GM10847 (cell line): ENCODE measurements around the gene TSLP.

Source experiments
- POLR2A ChIP-seq: IDR thresholded peaks from 2 replicates; pipeline ENCODE4 v1.6.1; 2011; ENCODE audit not compliant: insufficient read length; ENCODE audit errors: extremely low read depth

TSLP gene

GRCh38 chr5:111076091-111076490 is 4.6 kb downstream of the TSLP start:
- TF ChIP-seq POLR2A, result no peak

- TF ChIP-seq POLR2A, result no peak
Observed at GRCh38 chr5:111077678-111078077, 6.2 kb downstream of the TSLP start.

DNA sequence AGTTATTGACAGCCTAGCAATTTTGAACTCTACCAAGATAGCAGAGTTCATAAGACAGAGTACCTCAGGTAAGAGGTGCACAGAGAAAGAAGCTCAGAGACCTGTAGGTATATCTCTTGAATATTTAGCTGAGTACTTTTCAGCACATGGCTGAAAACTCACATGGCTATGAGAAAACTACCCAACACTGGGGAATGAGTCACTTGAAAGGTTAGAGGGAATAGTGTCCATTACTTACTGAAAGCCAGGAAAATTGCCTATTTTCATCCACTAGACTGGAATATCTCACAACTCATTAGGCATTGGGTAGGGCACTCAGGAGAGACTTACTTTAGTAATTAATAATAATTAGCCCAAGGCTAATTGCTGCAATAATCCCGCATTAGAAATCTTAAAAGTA is 8.3 kb downstream of the TSLP start:
- no peak for TF ChIP-seq POLR2A

- no peak for TF ChIP-seq POLR2A
Observed at GRCh38 chr5:111083323-111083722, 11.8 kb downstream of the TSLP start.

- TF ChIP-seq POLR2A, result peak; percentile 76
Observed at GRCh38 chr5:111092062-111092853, 20.7 kb downstream of the TSLP start, which contains the start of gene WDR36. TSS of gene WDR36 (plus strand) at chr5:111092348. CDS start at chr5:111092457, 109 bp downstream.

GRCh38 chr5:111095982-111096381 is 24.5 kb downstream of the TSLP start:
- TF ChIP-seq POLR2A, result no peak

DNA sequence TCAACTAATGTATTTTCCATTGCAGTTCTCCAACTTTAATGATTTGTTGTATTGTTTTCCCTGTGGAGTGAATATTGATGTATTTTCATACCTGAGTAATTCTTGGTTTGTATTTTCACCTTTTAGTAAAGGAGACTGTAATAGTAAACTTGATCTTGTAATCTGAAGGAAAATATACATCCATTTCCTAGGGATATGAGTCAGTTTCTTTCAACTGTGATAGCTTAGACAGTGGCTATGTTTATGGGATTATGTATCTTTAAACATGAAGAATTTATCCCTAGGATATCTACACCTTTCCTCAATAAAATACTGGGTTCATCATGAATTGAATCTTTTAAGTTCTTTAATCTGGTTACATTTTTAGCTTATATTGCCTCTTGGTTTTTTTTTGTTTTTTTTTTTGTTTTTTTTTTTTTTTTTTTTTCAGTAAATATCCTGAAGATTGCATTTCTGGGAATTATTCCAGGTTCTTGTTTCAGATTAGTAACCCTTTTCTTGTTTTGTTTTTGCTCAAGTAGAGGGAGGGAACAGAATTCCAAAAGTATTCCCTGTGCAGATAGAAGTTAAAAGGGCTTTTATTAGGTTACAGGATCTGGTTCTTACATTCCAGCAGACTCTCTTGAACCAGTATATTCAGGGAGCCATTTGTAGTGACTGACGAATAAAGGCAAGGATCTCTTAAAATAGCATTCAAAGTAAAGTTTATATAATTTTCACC is 27.7 kb downstream of the TSLP start:
- no peak for TF ChIP-seq POLR2A

- TF ChIP-seq POLR2A, result no peak
Observed at GRCh38 chr5:111106320-111106948, 34.9 kb downstream of the TSLP start.

- no peak for TF ChIP-seq POLR2A
Observed at GRCh38 chr5:111107371-111107770, 35.9 kb downstream of the TSLP start.

GRCh38 chr5:111111956-111112355 is 40.4 kb downstream of the TSLP start:
- no peak for TF ChIP-seq POLR2A

- no peak for TF ChIP-seq POLR2A
Observed at GRCh38 chr5:111113678-111114077, 42.2 kb downstream of the TSLP start.

GRCh38 chr5:111115229-111115628 is 43.7 kb downstream of the TSLP start:
- no peak for TF ChIP-seq POLR2A

DNA sequence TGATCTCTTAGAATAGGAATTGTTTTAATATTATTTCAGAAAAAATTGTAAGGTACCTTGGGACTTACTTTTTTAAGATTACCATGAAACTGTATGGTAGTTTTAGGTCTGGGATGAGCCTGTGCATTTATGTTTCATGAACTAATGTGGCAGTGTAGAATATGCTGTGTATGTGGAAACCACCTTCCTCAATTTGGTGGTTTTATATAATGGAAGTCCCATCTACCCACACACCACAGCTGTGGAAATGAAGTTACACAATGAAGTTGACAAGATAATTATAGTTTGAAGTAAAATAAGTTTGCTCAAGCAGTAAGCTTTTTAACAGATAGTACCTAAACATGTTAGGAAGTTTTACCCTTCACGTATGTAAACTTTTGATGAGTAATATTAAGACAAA is 45.0 kb downstream of the TSLP start:
- TF ChIP-seq POLR2A, result no peak

DNA sequence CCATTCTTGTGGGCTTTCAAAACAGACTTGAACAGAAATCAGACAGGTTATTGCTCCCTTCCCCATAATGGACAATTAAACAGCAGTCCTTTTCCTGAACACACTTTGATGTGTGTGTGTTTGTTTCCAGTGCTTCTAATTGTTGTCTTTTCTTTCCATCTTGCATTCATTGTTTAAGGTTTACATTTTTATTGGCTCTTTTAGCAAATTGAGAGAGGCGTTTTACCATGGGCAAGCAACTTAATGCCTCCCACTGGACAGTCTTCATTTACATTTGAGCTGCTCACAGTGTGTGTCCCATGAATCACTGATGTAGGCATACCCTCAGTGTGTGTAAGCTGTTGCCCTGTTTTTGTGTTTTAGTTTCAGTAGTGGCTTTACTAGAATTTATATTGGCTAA is 45.6 kb downstream of the TSLP start:
- no peak for TF ChIP-seq POLR2A

DNA sequence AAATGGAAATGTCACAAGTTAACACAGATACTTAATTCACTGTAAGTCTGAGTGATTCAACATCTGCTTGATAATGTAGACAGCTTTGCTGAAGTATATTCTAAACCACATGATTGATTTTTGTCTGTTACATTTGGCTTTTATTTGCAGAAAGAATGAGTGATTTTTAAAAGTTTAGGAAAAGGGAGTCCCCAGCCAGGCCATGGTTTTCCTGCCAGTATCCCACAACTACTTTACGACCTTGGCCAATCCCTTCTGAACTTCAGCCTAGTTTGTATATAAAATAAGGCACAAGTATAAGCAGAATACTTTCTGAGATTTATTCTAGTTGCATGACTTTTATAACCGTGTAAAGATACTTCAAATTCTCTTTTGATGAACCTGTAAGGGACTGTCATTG is 47.7 kb downstream of the TSLP start:
- no peak for TF ChIP-seq POLR2A

- no peak for TF ChIP-seq POLR2A
Observed at GRCh38 chr5:111119856-111120255, 48.3 kb downstream of the TSLP start.
